ELF-1 (cell line): ENCODE measurements around the gene NMT1.

ENCODE experiments used
- DNase-seq: peaks from one replicate; pipeline ENCODE4 v3.0.0-alpha.2; 2016; ENCODE audit warnings: low read depth, low spot score

The NMT1 gene

DNA sequence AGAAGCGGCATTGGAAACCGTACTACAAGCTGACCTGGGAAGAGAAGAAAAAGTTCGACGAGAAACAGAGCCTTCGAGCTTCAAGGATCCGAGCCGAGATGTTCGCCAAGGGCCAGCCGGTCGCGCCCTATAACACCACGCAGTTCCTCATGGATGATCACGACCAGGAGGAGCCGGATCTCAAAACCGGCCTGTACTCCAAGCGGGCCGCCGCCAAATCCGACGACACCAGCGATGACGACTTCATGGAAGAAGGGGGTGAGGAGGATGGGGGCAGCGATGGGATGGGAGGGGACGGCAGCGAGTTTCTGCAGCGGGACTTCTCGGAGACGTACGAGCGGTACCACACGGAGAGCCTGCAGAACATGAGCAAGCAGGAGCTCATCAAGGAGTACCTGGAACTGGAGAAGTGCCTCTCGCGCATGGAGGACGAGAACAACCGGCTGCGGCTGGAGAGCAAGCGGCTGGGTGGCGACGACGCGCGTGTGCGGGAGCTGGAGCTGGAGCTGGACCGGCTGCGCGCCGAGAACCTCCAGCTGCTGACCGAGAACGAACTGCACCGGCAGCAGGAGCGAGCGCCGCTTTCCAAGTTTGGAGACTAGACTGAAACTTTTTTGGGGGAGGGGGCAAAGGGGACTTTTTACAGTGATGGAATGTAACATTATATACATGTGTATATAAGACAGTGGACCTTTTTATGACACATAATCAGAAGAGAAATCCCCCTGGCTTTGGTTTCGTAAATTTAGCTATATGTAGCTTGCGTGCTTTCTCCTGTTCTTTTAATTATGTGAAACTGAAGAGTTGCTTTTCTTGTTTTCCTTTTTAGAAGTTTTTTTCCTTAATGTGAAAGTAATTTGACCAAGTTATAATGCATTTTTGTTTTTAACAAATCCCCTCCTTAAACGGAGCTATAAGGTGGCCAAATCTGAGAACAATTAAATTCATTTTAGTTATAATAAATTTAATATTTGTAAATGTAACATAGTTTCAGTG, 88.8 kb downstream of the NMT1 start:
- DNase-seq: peak; percentile 64

DNA sequence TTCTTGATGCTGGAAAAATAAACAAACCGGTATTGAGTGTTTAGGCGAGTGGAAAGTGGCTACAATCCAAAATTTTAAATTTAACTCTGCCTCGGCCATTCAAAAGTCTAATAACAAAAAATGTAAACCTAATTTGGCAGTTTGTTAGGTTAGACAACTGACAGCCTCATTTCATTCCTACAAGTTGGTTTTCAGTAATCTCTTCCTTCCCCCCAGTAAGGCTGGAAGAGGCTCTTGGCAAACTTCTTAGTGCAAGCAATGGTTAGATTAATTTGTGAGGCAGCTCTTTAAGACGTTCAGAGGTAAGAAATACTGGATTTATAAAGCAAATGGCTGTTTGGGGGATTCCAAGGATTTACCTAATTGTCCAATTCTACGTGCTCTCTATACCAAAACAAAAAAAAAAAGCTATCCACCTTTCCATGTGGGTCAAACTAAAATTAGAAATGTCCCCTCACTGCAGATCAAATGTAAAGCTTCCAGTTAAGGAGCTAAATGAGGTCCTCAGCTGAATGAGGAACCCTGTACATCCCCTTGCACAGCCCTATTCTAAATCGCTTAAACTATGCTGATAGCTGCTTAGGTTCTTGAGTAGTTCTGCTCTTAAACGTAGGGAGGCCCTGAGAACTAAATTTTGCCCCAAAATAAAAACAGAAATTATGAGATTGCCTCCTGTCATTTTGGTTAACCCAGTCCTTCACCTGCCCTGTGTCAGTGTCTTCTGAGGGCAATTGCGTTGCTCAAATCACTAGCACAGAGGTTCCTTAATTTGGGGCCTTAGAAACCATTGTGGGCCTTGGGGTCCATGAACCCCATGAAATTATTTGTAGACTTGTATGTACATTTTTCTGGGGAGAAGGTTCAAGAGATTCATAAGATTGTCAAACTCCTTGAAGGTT, 90.0 kb downstream of the NMT1 start:
- DNase-seq: no peak

DNA sequence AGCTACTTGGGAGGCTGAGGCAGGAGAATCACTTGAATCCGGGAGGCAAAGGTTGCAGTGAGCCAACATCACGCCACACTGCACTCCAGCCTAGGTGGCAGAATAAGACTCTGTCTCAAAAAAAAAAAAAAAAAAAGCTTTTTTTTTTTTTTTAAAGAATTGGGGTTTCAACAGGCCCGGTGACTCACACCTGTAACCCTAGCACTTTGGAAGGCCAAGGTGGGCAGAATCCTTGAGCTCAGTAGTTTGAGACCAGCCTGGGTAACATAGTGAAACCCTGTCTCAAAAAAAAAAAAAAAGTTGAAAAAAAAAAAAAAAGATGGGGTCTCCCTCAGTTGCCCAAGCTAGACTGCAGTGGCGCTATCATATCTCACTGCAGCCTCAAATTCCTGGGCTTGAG, 93.9 kb downstream of the NMT1 start:
- DNase-seq: no peak

DNA sequence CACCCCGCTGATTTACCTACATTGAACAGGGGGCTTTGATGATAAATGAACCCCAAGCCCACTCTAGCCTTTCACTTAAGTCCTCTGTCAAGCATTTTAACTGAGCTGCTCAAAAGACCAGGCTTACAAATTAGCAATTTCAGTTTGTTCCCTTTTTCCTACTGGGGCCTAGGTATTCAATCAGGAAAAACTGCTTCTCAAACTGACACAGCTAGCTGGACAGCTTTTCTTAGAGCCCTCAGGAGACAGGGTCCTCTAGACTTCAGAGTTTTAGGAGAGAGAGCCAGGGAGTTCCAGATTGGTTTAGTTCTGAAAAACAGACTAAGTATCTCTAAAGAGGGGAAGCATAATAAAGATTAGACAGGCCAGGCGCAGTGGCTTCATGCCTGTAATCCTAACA, 94.4 kb downstream of the NMT1 start:
- peak; percentile 79 for DNase-seq

DNA sequence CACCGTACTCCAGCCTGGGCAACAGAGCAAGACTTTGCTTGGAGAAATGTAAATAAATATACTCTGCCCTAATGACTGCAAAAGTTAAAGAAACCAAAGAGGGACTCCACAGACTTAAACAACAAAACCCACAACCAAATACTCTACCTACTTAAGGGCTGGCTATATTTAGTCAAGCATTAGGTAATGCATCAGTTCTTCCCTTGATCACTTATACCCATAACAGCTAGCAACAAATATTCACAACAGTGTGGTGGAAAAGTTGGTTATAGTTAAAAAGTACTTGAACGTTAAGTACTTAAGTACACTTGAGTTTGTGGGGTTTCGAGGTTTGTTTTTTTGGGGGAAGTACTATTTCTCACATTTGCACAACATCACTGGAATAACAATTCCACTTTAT, 95.1 kb downstream of the NMT1 start:
- DNase-seq: no peak
